ENCODE data around the gene PP2D1.
"Not testable (repeated sequence)": the region's sequence is repeated elsewhere in the genome, so short reads cannot be mapped to it uniquely, and the experiment has no call there.

PP2D1 gene, protein sequence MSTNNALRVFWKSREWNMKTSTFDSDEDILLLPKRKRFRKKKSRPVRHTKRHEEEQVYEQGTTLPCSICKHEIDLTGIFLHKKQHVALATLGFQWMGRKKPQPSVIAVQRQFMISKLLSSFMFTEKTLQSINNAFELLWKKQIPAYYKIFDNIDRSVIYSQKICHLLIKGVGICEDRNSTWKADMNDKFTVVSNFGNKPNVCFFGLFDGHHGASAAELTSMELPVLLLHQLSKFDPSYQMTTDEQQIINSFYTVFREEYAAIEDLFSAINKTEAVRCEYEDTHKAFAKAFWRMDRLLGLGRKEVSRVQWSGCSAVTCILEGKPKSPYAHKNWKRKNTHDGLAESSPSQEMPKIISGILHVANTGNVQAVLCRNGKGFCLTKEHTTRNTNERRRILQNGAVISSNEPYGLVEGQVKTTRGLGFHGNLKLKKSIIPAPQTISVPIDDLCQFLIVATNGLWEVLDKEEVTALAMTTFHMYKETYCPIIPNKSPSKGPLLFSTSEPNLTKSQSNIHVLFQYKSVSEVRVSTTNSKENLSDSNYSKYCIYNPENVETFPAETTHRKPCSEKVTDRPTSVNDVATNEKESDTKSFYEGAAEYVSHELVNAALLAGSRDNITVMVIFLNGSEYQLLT

DNA sequence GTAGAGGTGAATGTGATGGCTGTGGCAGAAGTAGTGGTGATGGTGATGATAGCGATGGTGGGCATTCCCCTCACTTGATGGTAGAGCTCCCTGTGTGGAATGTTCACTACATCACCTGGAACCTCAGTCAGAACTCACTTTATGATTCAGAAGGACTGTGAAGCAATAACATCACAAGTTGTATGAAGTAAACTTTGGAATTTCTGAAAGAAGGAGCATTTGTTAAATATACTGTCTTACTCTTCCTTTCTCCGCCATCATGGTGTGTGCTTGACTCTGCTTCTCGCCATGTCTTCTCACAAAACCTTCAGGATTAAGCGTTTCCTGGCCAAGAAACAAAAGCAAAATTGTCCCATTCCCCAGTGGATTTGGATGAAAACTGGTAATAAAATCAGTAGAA lies at the start of gene PP2D1:
Gene PP2D1 (minus strand): TSS at position 101 of the 400 bp plus-strand sequence. CDS start 192 bp downstream, outside the sequence.
- DNase-seq, result no peak

DNA sequence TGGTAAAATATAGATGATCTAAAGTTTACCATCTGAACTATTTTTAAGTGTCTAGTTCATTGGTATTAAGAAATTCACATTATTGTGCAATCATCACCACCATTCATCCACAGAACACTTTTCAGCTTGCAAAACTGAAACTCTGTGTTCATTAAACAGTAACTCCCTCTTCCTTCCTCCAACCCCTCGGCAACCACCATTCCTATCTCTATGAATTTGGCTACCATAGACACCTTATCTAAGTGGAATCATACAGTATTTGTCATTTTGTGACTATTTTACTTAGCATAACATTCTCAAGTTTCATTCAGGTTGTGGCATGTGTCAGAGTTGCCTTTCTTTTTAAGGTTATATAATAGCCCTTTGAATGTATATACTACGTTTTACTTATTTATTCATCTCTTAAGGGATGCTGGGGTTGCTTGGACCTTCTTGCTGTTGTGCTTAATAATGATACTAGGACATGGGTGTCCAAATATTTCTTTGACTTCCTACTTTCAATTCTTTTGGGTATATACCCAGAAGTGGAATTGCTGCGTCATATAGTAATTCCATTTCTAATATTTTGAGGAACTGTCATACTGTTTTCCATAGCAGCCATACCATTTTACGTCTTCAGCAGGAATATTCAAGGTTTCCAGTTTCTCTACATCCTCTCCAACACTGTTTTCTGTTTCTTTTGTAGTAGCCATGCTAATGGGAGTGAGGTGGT lies 49.1 kb upstream of the PP2D1 start:
- no peak for DNase-seq

DNA sequence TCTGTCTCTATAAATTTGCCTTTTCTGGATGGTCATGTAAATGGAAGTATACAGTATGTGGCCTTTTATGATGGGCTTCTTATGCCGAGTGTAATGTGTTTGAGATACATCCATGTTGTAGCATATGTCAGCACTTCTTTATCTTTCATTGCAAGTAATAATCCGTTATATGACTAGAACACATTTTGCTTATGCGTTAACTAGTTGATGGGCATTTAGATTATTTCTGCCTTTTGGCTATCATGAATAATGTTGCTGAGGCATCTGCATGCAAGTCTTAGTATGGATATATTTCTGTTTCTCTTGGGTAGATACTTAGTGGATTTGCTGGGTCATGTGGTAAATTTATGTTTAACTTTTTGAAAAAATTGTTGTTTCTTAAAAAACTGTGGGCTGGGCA lies 47.9 kb upstream of the PP2D1 start:
- no peak for DNase-seq

DNA sequence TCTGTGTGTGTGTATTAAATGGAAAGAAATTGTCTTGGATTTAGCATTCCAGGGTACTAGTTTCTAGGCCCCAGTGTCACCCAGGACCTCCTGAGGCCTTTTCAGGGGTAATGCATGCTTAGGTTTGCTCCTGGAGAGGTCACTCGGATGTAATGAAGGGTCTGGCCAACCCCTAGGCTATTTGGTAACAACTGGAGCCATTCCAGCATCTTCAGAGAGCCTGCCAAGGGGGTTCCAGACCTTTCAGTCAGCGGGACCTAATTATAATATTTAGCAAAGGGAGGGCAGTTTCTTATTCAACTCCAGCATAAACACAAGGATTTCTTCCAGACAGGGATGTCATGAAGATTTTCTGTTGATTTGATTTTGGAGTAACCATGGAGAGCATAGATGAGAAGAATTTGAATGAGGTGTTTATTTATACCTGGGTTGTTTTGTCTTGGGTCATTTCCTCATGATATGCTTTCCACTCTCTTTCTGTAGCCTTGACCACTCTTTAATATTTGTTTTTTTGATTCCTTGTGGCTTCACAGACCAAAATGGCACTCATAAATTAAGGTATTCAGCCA lies 45.6 kb upstream of the PP2D1 start:
- no peak for DNase-seq

DNA sequence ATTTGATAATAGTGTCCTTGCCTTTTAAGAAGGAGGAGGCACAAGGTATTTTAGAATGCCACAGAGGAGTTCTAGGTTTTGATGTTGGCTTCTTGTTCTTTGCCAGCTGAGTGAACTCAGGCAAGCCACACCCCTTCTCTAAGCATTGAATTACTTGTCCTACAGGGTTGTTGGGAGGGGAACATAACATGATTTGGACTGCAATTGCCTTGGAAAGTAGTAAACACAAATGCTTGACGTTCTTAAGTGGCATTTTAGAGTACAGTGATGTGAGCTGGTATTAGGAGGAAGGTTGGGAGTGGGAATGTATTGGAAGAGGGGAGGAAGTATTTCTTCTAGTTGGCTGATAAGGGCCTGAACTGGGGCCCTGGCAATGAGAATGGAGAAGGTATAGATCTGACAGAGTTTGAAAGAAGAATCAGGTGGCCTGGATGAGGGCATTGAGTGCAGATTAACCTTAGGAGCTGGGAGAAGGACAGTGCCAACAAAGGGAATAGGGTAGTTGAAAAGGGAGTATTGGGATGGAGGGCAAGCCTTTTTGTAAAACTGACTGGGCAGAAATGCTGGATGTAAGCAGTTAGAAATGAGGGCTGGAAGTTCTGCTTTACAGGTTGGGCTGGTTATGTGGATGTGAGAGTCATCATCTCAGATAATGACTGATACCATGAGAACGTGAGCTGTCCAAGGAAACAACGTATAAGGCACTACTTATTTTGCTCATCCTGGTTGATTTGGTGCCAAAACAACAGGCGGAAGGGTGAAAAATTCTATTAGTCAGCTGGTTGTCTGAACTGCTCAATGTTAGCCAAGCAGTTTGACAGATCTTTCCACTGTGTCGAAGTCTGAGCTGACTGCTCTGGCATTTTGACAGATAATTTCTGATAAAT lies 44.9 kb upstream of the PP2D1 start:
- DNase-seq, result no peak

GRCh38 chr3:20055842-20056241 lies 43.8 kb upstream of the PP2D1 start:
- DNase-seq, result no peak

DNA sequence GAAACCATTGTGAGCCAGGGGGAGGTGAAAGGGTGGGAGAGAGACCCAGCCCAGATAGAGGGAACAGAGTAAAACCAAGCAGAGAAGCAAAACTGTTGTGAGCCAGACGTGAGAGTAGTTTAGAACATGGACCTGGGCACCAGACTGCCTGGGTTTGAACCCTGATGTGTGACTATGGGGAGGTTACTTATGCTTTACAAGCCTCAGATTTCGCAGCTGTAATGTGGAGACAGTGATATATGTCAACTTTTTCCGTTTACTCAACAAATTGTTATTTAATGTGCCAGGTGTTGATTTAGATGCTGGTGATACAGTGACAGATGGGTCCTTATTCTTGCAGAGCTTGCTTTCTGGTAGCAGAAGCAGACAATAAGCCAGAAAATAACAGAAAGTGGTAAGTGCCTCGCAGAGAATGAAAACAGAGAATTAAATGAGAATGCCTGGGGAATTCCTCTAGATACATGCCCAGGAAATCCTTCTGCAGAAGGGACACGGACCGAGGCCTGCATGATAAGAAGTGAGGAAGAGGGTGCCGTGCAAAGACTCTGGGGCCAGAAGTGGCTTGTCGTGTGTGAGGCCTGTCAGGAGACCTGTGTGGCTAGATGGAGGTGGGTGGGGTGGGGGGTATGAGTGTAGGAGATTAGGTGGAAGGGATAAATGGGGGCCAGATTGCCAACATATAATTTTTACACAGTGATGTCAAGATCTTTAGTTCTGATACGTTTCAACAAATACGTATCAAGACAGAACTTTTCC lies 43.1 kb upstream of the PP2D1 start:
- no peak for DNase-seq

DNA sequence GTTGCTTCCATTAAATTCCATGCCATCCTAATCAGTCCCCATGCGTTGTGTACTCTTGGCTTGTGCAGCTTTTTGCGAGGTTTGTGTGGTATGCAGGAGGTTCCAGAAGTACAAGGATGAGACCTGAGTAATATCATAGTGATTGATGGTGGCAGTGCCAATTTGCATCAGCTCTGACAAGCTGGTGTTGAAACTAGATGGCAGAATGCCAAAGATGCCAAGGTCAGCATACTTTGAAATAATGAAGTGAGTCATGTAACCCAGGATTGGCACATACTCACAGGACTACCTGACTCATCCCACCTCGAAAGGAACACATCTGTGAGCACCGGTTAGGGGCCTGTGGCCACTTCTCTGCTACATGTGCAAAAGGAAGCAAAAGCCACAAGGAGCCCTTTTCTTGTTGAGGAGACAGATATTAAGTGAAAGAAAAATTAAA lies 42.5 kb upstream of the PP2D1 start:
- DNase-seq, result peak; percentile 76

- no peak for DNase-seq
Measured at GRCh38 chr3:20052851-20053250, 40.8 kb upstream of the PP2D1 start.

GRCh38 chr3:20051123-20051806 lies 39.2 kb upstream of the PP2D1 start:
- DNase-seq, result no peak

- DNase-seq, result no peak
Measured at GRCh38 chr3:20047976-20048883, 36.2 kb upstream of the PP2D1 start.

GRCh38 chr3:20047341-20047779 lies 35.3 kb upstream of the PP2D1 start:
- DNase-seq, result no peak

GRCh38 chr3:20046556-20046955 lies 34.5 kb upstream of the PP2D1 start:
- no peak for DNase-seq

- DNase-seq, result not testable (repeated sequence)
Measured at GRCh38 chr3:20045141-20045540, 33.1 kb upstream of the PP2D1 start.

GRCh38 chr3:20043825-20044224 lies 31.8 kb upstream of the PP2D1 start:
- no peak for DNase-seq

GRCh38 chr3:20043396-20043795 lies 31.3 kb upstream of the PP2D1 start:
- DNase-seq, result peak; percentile 67

DNA sequence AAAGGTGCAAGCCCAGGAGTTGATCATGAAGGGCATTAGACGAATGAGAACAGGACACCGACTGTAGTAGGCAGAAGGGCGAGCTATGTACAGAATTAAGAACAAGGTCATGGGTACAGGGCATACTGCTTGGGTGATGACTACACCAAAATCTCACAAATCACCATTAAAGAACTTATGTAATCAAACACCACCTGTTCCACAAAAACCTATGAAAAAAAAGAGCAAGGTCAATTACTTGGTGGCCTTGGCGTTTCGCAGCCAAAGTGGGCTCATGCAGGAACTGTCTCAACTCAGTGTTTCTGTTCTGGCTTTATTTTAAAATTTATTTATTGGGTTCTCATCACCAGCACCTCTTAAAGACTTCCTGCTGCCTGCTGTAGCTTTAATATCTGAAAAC lies 30.3 kb upstream of the PP2D1 start:
- no peak for DNase-seq

- peak; percentile 87 for DNase-seq
Measured at GRCh38 chr3:20041197-20041780, 29.2 kb upstream of the PP2D1 start.

DNA sequence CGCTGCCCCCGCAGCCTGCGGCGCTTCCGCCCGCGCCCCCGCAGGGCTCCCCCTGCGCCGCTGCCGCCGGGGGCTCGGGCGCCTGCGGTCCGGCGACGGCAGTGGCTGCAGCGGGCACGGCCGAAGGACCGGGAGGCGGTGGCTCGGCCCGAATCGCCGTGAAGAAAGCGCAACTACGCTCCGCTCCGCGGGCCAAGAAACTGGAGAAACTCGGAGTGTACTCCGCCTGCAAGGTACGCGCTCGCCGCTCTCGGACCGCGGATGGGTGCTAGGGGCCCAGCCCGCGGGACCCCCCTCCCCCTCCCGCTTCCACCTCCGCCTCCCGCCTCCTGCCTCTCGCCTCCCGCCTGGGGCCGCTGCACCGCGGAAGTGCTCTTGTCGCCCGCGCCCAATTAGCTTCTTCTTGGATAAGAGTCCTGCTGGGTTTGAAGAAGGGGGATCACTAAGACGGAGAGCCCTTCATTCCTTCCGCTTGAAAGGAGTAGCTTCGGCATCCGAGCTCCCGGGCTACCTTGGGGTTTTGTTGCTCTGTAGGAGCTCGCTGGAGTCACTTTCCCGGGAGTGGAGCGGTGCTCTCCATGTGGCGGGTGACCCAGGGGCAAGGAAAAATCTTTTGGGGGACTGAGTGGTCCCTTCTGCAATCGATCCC lies 28.6 kb upstream of the PP2D1 start:
- peak; percentile 84 for DNase-seq
